ENCODE measurements around the gene STK38.
"Not testable (repeated sequence)": the region's sequence is repeated elsewhere in the genome, so short reads cannot be mapped to it uniquely, and the experiment has no call there.

The STK38 gene

GRCh38 chr6:36484736-36485135 is 62.5 kb downstream of the STK38 start:
- no peak for DNase-seq (ENCODE audit: low read depth)

GRCh38 chr6:36483326-36483725 is 64.0 kb downstream of the STK38 start:
- not testable (repeated sequence) for DNase-seq (ENCODE audit: low read depth)

DNA sequence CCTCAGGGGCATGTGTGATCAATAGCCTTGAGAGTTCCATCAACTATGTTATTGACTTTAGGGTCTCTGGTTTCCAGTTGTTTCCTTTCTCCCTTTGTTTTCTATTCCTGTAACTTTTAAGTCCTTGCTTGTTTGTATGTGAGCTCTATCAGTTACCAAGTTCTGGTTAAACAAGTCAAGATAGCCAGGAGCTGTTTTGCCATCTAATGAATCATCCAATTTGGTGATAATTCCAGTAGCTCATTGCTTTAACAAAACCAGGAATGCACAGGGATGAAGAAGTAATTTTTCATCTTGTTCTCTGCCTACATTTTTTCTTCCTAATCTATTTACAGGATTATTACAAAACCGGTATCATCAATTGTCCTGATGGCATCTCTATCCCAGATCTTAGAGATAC is 68.0 kb downstream of the STK38 start:
- DNase-seq (ENCODE audit: low read depth), result no peak

- no peak for DNase-seq (ENCODE audit: low read depth)
Measured at GRCh38 chr6:36478051-36478526, 69.2 kb downstream of the STK38 start.

DNA sequence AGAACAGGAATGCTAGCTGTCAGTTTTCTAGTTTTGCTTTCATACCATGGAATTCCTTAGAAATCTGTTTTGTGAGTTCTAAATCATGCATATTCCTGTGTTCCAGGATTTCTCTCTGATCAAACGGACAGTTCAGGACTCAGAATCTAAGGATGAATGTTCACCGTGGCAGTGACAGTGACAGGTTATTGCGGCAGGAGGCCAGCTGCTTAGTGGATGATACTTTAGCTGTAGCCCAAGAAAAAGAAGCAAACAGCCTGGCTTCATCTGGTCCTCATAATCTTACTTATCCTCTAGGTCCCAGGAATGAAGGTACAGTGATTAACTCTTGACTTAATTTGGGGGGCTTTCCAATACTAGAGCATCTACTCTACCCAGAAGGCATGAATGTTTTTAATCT is 77.3 kb downstream of the STK38 start:
- no peak for DNase-seq (ENCODE audit: low read depth)

GRCh38 chr6:36469148-36469661 is 78.1 kb downstream of the STK38 start:
- no peak for DNase-seq (ENCODE audit: low read depth)

- DNase-seq (ENCODE audit: low read depth), result no peak
Measured at GRCh38 chr6:36467625-36468024, 79.7 kb downstream of the STK38 start.

DNA sequence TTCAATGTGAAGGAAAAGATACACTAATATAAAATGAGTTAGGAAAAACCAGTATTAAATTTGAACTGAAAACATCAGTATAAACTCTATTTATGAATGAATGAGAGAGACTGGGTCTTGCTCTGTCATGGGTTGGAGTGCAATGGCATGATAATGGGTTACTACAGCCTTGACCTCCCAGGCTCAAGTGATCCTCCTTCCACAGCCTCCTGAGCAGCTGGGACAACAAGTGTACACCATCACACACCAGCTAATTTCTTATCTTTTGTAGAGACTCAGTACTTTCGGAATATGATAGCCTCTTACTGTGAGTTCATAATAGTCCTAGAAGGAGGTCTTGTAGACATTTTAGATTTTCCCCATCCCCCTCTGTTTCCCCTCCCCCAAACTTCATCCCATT is 83.0 kb downstream of the STK38 start:
- no peak for DNase-seq (ENCODE audit: low read depth)

DNA sequence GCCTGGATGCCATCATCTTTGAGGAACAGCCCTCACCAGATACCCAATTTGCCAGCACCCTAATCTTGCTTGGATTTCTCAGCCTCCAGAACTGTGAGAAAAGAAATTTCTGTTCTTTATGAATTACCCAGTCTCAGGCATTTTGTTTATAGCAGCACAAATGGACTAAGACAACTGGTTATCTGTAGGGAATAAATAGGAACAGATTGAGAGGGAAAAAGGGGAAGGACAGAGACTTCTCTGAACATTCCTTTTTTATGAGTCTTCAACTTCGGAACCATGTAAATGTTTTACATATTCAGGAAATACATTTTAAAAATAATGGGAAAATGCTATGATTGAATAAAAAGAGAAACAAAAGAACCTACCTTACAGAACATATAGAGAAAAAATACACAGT is 83.6 kb downstream of the STK38 start:
- DNase-seq (ENCODE audit: low read depth), result no peak

- DNase-seq (ENCODE audit: low read depth), result no peak
Measured at GRCh38 chr6:36461646-36462045, 85.6 kb downstream of the STK38 start.

- no peak for DNase-seq (ENCODE audit: low read depth)
Measured at GRCh38 chr6:36460916-36461315, 86.4 kb downstream of the STK38 start.

GRCh38 chr6:36459501-36459900 is 87.8 kb downstream of the STK38 start:
- no peak for DNase-seq (ENCODE audit: low read depth)

GRCh38 chr6:36455486-36456027 is 91.7 kb downstream of the STK38 start:
- no peak for DNase-seq (ENCODE audit: low read depth)

GRCh38 chr6:36452897-36453296 is 94.4 kb downstream of the STK38 start:
- DNase-seq (ENCODE audit: low read depth), result not testable (repeated sequence)

GRCh38 chr6:36449173-36449572 is 98.1 kb downstream of the STK38 start:
- not testable (repeated sequence) for DNase-seq (ENCODE audit: low read depth)

- DNase-seq (ENCODE audit: low read depth), result no peak
Measured at GRCh38 chr6:36445621-36446020, 101.7 kb downstream of the STK38 start.

- DNase-seq (ENCODE audit: low read depth), result no peak
Measured at GRCh38 chr6:36444470-36444869, 102.8 kb downstream of the STK38 start.
